H7 (cell line): ENCODE results near the gene TM4SF1. TPM values are rescaled to one million over a fixed set of nuclear protein-coding genes. Genes with fewer than 3 reads are reported as not detected.
A peak's percentile ranks its signal among the peaks of the same experiment; 100 is the strongest.

Experiments
- DNase-seq: peaks from one replicate; pipeline ENCODE4 v3.0.0; 2012
- H3K27me3 ChIP-seq: 2 replicates; pipeline ENCODE4 v1.6.0; 2011; ENCODE audit warnings: mild to moderate bottlenecking, low read length; ENCODE audit not compliant: control insufficient read depth, insufficient read depth
- H3K36me3 ChIP-seq: replicated peaks from 2 replicates; pipeline ENCODE4 v1.5.1; 2011; ENCODE audit warnings: low read length; ENCODE audit not compliant: control insufficient read depth, insufficient read depth
- H3K4me3 ChIP-seq: 2 replicates; pipeline ENCODE4 v1.5.1; 2011; ENCODE audit warnings: low read depth, mild to moderate bottlenecking, control low read depth, low read length, moderate library complexity; ENCODE audit not compliant: insufficient read depth
- total RNA-seq: library from RNA; depleted of rRNA; stranded (reverse); fragments of >200 nt; shearing (Covaris generic); gene quantifications from 2 replicates; pipeline ENCODE4 v1.2.3, GENCODE V29; 2014; rRNA removed

The TM4SF1 gene, protein sequence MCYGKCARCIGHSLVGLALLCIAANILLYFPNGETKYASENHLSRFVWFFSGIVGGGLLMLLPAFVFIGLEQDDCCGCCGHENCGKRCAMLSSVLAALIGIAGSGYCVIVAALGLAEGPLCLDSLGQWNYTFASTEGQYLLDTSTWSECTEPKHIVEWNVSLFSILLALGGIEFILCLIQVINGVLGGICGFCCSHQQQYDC
- total RNA-seq, result 0.07 TPM in 1 of 2 replicates, not detected in the other

DNA sequence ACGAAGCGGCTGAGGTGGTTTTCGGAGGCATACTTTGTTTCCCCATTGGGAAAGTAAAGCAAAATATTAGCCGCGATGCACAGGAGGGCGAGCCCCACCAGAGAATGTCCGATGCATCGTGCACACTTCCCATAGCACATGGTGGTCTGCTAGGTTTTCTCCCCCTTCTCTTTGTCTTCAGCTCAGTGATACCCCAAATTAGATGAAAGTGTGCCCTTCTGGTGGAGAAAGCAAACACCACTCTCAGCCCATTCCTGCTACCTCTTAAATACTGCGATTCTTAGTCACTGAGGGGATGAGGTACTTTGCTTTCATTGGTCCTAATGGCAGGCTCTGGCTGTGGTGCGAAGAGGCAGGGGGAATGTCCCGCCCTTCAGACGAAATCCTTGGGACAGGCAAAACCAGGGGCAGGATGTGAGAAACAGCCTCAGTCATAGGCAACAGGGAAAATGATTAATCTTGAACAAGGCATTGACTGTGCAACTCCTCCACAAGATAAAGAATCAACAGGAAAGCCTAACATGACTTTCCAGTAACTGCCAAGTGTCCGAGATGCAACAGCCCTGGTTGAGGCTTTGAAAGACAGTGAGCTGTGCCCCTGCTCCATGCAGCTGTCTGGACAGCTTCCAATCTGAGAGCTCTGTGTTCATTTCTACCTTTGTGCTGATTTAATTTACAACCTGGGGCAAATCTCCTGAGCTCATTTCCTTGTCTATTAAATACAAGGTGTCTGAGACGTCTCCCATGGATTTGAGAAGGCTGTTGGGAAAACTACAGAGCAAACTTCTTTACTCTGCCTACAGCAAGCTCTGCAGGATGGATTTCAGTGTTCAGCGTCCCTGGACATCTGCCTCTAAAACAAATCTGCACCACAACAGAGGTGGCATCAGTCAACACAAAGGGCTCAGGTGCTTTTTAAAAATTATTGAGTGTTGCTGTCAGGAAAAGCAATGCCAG is at the start of gene TM4SF1:
Gene TM4SF1 (minus strand): TSS at position 242 of the 957 bp plus-strand sequence. CDS start 102 bp downstream, at position 140.
- H3K27me3 ChIP-seq, result no peaks in the 10 kb centered on the region
- DNase-seq, result peak; percentile 36
- H3K4me3 ChIP-seq, result no peak within 1 kb of the TSS
- H3K36me3 ChIP-seq, result no peaks in the 10 kb centered on the region

DNA sequence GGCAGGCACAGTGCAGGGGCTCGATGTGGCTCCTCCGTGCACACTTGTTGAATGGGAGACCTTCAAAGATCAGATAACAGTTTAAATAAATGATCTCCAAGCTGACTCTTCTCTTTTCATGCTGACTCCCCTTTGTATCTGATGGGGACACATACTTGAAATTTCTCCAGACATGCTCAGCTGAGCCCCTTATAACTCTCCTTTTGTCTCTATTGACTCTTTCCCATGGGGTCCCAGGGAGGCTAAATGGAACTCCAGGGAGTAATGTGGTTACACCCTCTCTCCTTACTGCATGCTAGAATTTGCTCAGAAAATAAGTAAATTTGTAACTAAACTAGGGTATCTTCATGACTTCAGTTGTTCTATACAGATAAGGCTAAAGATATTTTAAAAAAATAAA is 48.9 kb upstream of the TM4SF1 start:
- no peak overlapping the region for H3K4me3 ChIP-seq
- peak; percentile 12 for DNase-seq
- H3K36me3 ChIP-seq, result no peaks in the 10 kb centered on the region
- no peaks in the 10 kb centered on the region for H3K27me3 ChIP-seq

DNA sequence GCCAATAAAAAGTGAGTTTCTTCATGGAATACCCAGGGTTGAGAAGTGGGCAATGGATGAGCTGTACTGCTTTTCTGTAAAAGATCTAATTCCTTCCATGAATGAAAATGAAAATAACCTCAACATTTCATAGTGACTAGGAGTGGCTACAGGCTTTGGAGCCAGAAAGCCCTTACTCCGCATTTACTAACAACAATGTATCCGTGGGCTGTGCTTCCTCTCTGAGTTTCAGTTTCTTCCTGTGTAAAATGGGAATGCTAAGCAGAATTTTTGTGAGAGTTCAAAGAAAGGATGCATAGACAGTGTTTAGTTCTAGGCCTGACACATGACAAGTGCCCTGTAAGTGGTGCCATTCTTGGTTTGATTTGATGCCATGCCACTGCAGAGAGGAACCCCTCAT is 47.5 kb upstream of the TM4SF1 start:
- no peak overlapping the region for H3K4me3 ChIP-seq
- DNase-seq, result no peak

DNA sequence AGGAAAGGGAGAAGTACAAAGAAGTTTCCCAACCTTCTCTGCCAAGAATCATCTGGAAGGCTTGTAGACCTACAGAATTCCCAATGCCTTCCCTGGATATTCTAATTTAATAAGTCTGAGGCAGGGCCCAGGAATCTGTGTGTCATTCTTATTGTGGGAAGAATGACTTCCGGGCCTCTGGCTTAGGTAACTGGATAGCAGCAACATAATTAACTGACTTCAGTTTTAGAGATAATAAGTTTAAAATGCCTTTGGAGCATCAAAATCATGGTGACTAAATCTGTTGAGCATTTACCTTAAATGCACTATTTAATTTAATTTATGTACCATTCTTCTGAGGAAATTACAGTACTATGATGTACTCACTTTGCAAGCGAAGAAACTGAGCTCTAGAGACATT is 44.3 kb upstream of the TM4SF1 start:
- Histone ChIP-seq H3K36me3 (no peaks in the 10 kb centered on the region), H3K4me3 (no peak overlapping the region), H3K27me3 (no peaks in the 10 kb centered on the region)
- DNase-seq, result no peak

More for the DNA sequence above, 47.5 kb upstream of the TM4SF1 start:
- no peaks in the 10 kb centered on the region for H3K27me3 ChIP-seq
- H3K36me3 ChIP-seq, result no peaks in the 10 kb centered on the region

DNA sequence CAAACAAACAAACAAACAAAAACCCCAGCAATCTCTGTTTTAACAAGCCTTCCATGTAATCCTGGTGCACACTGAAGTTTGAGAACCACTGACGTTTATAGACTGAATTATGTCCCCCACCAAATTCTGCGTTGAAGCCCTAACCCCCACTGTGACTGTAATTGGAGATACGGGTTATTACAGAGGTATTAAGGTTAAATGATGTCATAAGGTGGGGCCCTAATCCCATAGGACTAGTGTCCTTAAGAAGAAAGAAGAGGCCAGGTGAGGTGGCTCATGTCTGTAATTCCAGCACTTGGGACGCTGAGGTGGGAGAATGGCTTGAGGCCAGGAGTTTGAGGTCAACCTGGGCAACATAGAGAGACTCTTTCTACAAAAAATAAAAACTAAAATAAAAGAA is 42.4 kb upstream of the TM4SF1 start:
- no peaks in the 10 kb centered on the region for H3K27me3 ChIP-seq
- no peaks in the 10 kb centered on the region for H3K36me3 ChIP-seq
- no peak for DNase-seq
- H3K4me3 ChIP-seq, result no peak overlapping the region

DNA sequence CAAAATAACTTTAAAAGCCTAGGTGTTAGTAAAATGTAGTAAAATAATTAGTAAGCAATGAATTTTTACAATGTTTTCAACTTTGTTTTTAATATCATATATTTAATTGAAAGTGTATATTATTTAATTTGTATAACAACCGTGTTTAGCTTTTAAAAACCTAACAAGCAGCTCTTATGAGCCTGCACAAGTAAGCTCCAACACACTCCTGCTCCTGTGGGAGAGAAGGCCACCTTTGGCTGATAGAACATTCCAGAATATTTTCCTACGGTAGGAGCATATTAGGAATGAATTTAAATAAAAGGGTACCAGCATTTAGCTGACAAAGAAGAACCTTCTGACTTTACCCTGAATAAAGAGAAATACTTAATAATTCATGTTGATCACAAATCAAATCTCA is 40.3 kb upstream of the TM4SF1 start:
- H3K4me3 ChIP-seq, result no peak overlapping the region
- no peaks in the 10 kb centered on the region for H3K36me3 ChIP-seq
- no peak for DNase-seq
- no peaks in the 10 kb centered on the region for H3K27me3 ChIP-seq

DNA sequence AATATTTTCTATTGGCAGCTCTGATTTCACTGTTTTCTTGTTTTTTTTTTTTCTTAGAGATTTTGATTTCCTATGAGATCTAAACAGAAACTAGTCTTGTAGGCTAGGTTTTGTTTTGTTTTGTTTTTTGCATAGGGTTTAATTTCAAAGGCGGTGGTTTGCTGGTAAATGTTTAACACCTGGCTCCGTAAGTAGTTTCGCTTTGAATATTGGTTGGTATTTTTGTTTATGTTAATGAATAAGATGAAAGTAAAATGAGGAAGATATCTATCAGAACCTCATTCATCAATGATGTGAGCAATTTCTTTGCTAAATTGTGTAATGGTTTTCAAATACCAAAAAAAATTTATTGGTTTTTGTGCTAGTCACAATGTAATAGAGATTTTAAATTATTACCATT is 39.7 kb upstream of the TM4SF1 start:
- Histone ChIP-seq H3K4me3 (no peak overlapping the region), H3K27me3 (no peaks in the 10 kb centered on the region), H3K36me3 (no peaks in the 10 kb centered on the region)
- DNase-seq, result no peak

DNA sequence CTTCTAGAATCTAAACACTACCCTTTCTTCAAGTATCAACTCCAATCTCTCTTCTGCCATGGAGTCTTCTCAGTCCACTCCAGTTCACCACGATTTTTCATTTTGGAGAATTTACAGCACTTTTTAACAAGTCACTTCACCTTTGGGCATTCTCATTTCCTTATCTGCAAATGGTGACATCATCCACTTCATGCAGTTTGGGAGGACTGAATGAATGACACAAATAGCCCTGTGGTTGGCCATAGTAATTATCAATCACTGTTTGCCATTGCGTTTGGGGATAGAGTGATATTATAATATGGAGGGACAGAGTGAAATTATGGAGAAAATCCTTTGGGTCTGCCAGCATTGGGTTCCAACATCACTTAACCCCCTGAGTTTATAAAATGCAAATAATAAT is 38.0 kb upstream of the TM4SF1 start:
- DNase-seq, result no peak
- no peak overlapping the region for H3K4me3 ChIP-seq
- no peaks in the 10 kb centered on the region for H3K27me3 ChIP-seq
- H3K36me3 ChIP-seq, result no peaks in the 10 kb centered on the region

DNA sequence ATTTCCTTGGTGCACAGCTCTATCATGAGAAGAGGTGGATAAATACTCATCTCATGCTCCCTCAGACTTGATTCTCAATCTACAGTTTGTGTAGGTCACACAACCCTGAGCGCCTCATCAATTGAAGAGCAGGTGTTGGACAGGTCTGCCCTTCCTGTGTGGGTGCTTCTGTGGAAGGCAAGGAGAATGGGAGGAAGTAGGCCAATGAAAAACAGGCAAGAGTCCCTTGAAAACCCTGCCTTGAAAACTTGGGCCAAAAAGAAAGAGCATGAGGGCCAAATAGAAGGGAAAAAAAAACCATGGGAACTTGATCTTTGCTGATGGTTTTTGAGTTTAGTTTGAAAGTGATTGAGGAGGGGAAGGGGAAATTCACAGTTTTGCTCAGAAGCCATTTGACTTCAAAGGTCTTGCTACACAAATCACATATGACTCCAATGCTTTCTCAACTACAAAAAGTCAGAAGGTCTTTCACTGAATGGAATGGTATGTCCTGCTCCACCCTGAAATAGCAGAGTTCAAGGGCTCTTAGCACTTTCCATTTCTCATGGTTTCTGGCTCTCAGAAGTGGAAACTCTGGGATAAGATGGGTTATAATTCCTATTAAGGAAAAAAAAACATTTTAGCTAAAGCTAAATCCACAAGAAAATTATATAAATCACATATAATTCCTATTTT is 37.2 kb upstream of the TM4SF1 start:
- Histone ChIP-seq H3K27me3 (no peaks in the 10 kb centered on the region), H3K4me3 (no peak overlapping the region), H3K36me3 (no peaks in the 10 kb centered on the region)
- DNase-seq, result no peak

DNA sequence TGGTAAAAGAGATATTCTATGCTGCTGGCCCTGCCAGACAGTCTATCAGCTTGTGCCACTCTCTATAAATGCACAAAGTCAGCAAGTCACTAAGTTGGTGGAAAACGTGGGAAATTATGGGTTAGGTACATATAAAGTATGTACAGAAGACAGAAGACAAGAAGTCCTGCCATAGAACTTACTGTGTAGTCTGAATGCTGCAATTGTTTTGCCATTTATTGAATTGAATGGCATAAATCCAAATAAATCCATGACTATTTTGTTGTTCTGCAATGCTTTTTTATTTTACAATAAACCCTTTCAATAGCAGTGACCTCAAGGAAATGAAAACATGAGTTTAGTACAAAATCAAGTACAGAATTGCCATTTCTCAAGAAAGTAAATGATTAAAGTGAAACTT is 34.1 kb upstream of the TM4SF1 start:
- no peak for DNase-seq
- Histone ChIP-seq H3K4me3 (no peak overlapping the region), H3K27me3 (no peaks in the 10 kb centered on the region), H3K36me3 (no peaks in the 10 kb centered on the region)

DNA sequence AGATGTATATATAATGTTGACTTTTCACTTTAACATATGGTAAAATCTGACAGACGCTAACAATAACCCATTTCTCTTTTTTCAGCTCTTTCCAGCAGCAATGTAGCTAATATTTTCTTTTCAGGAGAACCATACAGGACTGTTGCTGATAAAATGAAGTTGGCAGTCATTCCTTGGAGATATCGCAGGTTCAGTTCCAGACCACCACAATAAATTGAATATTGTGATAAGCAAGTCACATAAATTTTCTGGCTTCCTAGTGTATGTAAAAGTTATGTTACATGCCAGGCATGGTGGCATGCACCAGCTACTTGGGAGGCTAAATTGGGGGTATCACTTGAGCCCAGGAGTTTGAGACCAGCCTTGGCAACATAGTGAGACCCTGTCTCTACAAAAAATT is 31.9 kb upstream of the TM4SF1 start:
- DNase-seq, result no peak
- H3K4me3 ChIP-seq, result no peak overlapping the region
- H3K27me3 ChIP-seq, result no peaks in the 10 kb centered on the region
- H3K36me3 ChIP-seq, result no peaks in the 10 kb centered on the region

DNA sequence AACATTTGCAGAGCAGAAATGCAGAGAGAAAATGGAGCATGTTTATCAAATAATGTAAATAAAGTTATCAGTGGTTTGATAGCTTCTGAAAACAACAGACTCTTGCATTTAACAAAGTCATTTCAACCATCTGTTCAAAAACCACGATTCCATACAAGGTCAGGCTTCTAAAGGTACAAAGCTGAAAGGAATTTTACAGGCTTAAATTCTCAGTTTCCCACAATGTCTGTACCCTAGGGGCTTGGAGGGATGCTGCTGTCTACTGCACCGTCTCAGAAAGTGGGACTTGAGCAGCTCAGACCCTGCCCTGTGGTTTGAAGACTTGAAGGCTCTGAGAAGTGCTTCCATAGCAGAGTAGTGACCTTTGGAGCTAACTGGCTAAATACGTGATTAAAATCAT is 30.4 kb upstream of the TM4SF1 start:
- no peaks in the 10 kb centered on the region for H3K36me3 ChIP-seq
- no peak for DNase-seq
- H3K4me3 ChIP-seq, result no peak overlapping the region
- no peaks in the 10 kb centered on the region for H3K27me3 ChIP-seq

DNA sequence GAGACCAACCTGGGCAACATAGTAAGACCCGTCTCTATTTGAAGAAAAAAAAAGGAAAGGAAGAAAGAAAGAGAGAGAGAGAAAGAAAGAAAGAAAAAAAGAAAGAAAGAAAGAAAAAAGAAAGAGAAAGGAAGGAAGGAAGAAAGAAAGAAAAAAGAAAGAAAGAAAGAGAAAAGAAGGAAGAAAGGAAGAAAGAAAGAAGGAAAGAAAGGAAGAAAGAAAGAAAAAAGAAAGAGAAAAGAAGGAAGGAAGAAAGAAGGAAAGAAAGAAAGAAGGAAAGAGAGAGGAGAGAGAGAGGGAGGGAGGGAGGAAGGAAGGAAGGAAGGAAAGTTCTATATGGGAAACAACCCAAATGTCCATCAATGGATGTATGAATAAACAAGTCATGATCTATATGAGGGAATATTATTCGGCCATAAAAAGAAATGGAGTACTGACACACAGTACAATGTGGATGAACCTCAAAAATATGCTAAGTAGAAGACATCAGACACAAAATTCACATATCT is 28.8 kb upstream of the TM4SF1 start:
- no peak overlapping the region for H3K4me3 ChIP-seq
- H3K27me3 ChIP-seq, result no peaks in the 10 kb centered on the region
- DNase-seq, result no peak
- H3K36me3 ChIP-seq, result no peaks in the 10 kb centered on the region

DNA sequence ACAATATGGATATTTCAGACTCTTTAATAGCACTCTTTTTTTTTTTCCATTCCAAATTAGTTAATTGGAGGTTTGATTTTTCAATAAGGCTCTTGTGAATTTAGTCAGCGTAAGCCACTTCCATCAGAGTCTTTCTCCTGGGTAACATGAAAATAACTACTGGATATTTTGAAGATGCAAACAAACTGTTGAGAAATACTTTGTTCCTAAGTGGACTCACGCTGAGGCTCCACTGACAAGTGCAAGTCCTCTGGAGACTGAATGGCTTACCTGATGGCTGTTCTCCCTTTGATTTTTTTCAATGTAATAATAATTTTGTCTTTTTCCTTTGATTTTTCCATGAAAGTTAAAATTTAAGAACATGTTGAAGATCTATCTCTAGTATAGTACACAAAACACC is 26.0 kb upstream of the TM4SF1 start:
- Histone ChIP-seq H3K27me3 (no peaks in the 10 kb centered on the region), H3K36me3 (no peaks in the 10 kb centered on the region), H3K4me3 (no peak overlapping the region)
- DNase-seq, result no peak
